MCF 10A (cell line): Measurements from ENCODE around the gene NEO1. TPM values are rescaled to one million over a fixed set of nuclear protein-coding genes. Genes with fewer than 3 reads are reported as not detected.

Experiments
- BruUV-seq: library from RNA; stranded (reverse); fragments of 400-500 nt; replicated peaks from 2 replicates; lab custom pipeline; 2021; lab: Mats Ljungman, UMichigan
- CTCF ChIA-PET: fragments of 300-600 bp; sonication (Branson Sonifier 250); formaldehyde crosslinking; extraction: SDS; loops from one replicate; lab custom pipeline; 2021; ENCODE audit warnings: antibody characterized with exemption, inconsistent platforms; lab: Yijun Ruan, JAX
- POLR2A ChIA-PET: fragments of 300-600, 350-650 bp; sonication (Branson Sonifier 250); formaldehyde crosslinking; extraction: SDS; loops from one replicate; lab custom pipeline; 2020; ENCODE audit warnings: antibody characterized with exemption, inconsistent platforms; lab: Yijun Ruan, JAX
- DNase-seq: peaks from one replicate; pipeline ENCODE4 v3.0.0-alpha.2; 2018; ENCODE audit not compliant: unreplicated experiment
- H3K27ac Mint-ChIP-seq: one replicate; pipeline ENCODE4 v1.8.0; 2022; ENCODE audit warnings: mild to moderate bottlenecking, low read depth, mixed read lengths; ENCODE audit not compliant: unreplicated experiment
- H3K27me3 Mint-ChIP-seq: one replicate; pipeline ENCODE4 v1.8.0; 2022; ENCODE audit warnings: mixed read lengths; ENCODE audit not compliant: insufficient read depth, unreplicated experiment
- H3K36me3 Mint-ChIP-seq: one replicate; pipeline ENCODE4 v1.8.0; 2022; ENCODE audit warnings: mild to moderate bottlenecking, moderate library complexity, mixed read lengths; ENCODE audit not compliant: insufficient read depth, unreplicated experiment
- H3K4me1 Mint-ChIP-seq: one replicate; pipeline ENCODE4 v1.8.0; 2022; ENCODE audit warnings: mixed read lengths; ENCODE audit not compliant: insufficient read depth, unreplicated experiment
- H3K4me3 Mint-ChIP-seq: one replicate; pipeline ENCODE4 v1.8.0; 2022; ENCODE audit warnings: mild to moderate bottlenecking, moderate library complexity, mixed read lengths; ENCODE audit not compliant: unreplicated experiment
- H3K9me3 Mint-ChIP-seq: one replicate; pipeline ENCODE4 v1.8.0; 2022; ENCODE audit warnings: mixed read lengths; ENCODE audit not compliant: unreplicated experiment
- CTCF ChIP-seq: fragments of 200-600 bp; IDR thresholded peaks from one replicate; pipeline ENCODE4 v1.8.0; 2022; ENCODE audit warnings: antibody characterized with exemption, mild to moderate bottlenecking; ENCODE audit not compliant: unreplicated experiment
- intact Hi-C: fragments of 100-400 bp; cut with micrococcal nuclease; formaldehyde crosslinking; loops from 2 replicates; pipeline ENCODE4 v1.14.1; 2022
- total RNA-seq: library from RNA; stranded (reverse); gene quantifications from 2 replicates; pipeline ENCODE4 v1.2.3, GENCODE V29; 2022

Gene NEO1
- total RNA-seq, 1 experiment from 2014 or later: 13.2 TPM

- no peaks in the 10 kb centered on the region for H3K9me3 Mint-ChIP-seq
- no peak for DNase-seq
- intact Hi-C loops: no loop called here
- CTCF ChIA-PET: interaction anchor here (0.6 to 1.1 kb wide), 2 partner anchors 10 to 385 kb away, joined by 4 to 5 read pairs; no protein-coding TSS in a partner anchor
- POLR2A ChIA-PET: no interaction called here
- TF ChIP-seq CTCF: no peak
- H3K27ac Mint-ChIP-seq: no peak overlapping the region
- no peaks in the 10 kb centered on the region for H3K4me1 Mint-ChIP-seq
- BruUV-seq: no TSS peak
- no peaks in the 10 kb centered on the region for H3K36me3 Mint-ChIP-seq
- peaks cover 17% of the 10 kb centered on the region for H3K27me3 Mint-ChIP-seq
- H3K4me3 Mint-ChIP-seq: no peak overlapping the region
Measured at GRCh38 chr15:73320619-73321180, 268.4 kb downstream of the NEO1 start.

GRCh38 chr15:73321496-73322450 lies 269.5 kb downstream of the NEO1 start:
- H3K4me3 Mint-ChIP-seq: no peak overlapping the region
- H3K4me1 Mint-ChIP-seq: no peaks in the 10 kb centered on the region
- intact Hi-C loops: no loop called here
- H3K27ac Mint-ChIP-seq: no peak overlapping the region
- BruUV-seq: no TSS peak
- no peaks in the 10 kb centered on the region for H3K9me3 Mint-ChIP-seq
- no peak for DNase-seq
- TF ChIP-seq CTCF: no peak
- ChIA-PET POLR2A (no interaction called here), CTCF (interaction anchor here (0.6 to 0.9 kb wide), 2 partner anchors 49 to 379 kb away, joined by 3 to 4 read pairs; no protein-coding TSS in a partner anchor)
- no peaks in the 10 kb centered on the region for H3K36me3 Mint-ChIP-seq
- peaks cover 27% of the 10 kb centered on the region for H3K27me3 Mint-ChIP-seq

GRCh38 chr15:73322665-73323373 lies 270.6 kb downstream of the NEO1 start:
- BruUV-seq: no TSS peak
- CTCF ChIA-PET: no interaction called here
- Mint-ChIP-seq H3K27ac (no peak overlapping the region), H3K4me3 (no peak overlapping the region), H3K27me3 (peaks cover 29% of the 10 kb centered on the region), H3K9me3 (no peaks in the 10 kb centered on the region), H3K4me1 (no peaks in the 10 kb centered on the region), H3K36me3 (no peaks in the 10 kb centered on the region)
- no peak for TF ChIP-seq CTCF
- no peak for DNase-seq
- intact Hi-C loops: no loop called here
- POLR2A ChIA-PET: no interaction called here
